Renal cortex interstitium (tissue), 11 donors: ENCODE results near the gene PSME2. TPM values are rescaled to one million over a fixed set of nuclear protein-coding genes. Genes with fewer than 3 reads are reported as not detected.

Experiments used
- DNase-seq, 11 donors: peaks; one replicate each; pipeline ENCODE4 v3.0.0-alpha.2; 2013; ENCODE audit warnings: low read depth in 9 of 11, low spot score in 4 of 11; ENCODE audit errors: extremely low read depth in 1 of 11
- polyA plus RNA-seq, 3 donors: library from polyadenylated mRNA; unstranded; fragments of 120-200 nt; gene quantifications; one replicate each; pipeline ENCODE4 v1.2.1, GENCODE V29; 2013; ENCODE audit not compliant: insufficient read length in 3 of 3

The PSME2 gene
- polyA plus RNA-seq, 3 donors: 150 to 170 (median 152) TPM

DNA sequence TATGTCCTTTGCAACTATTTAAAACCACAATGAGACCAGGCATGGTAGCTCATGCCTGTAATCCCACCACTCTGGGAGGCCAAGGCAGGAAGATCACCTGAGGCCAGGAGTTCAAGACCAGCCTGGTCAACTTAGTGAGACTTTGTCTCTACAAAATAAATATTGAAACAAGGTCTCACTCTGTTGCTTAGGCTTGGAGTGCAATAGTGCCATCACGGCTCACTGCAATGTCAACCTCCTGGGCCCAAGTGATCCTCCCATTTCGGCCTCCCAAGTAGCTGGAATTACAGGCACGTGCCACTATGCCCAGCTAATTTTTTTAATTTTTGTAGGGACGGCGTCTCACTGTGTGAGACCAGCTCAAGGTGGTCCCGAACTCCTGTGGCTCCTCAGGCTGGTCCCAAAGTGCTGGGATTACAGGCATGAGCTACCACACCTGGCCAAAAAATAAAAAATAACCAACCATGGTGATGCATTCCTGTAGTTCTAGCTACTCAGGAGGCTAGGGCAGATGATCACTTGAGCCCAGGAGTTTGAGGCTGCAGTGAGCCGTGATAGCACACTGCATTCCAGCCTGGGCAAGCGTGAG, 16.9 kb downstream of the PSME2 start:
- no peak for DNase-seq

- DNase-seq: no peak
These were observed 18.7 kb downstream of the PSME2 start for GRCh38 chr14:24127673-24128072.

DNA sequence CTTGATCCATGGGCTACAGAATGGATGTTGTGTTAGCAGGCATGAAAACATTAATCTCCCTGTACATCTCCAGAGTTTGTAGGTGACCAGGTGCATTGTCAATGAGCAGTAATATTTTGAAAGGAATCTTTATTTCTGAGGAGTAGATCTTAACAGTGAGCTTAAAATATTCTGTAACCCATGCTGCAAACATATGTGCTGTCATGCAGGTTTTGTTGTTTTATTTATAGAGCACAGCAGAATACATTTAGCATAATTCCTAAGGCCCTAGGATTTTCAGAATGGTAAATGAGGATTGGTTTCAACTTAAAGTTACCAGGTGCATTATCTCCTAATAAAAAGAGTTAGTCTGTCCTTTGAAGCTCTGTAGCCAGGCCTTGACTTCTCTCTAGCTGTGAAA, 19.5 kb downstream of the PSME2 start:
- no peak for DNase-seq

- DNase-seq: no peak
These were observed 22.7 kb downstream of the PSME2 start for GRCh38 chr14:24123424-24124417.

GRCh38 chr14:24122898-24123297, 23.5 kb downstream of the PSME2 start:
- no peak for DNase-seq

- no peak for DNase-seq
These were observed 24.0 kb downstream of the PSME2 start for GRCh38 chr14:24122416-24122815.

DNA sequence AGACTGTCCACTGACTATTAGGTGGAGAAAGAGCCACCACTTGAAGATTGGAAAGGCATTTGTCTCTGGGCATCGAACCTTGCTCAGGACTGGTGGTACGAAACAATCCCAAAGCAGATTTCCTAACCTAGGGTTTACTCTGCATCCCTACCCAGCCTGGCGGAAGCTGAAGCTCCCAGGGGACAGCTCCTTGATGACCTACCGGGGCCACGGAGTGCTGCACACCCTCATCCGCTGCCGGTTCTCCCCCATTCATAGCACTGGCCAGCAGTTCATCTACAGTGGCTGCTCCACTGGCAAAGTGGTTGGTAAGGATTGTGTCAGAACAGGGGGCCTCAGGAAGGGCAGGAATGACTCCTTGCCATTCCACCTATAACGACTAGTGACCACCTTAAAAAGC, 25.2 kb downstream of the PSME2 start:
- no peak for DNase-seq

GRCh38 chr14:24119691-24120090, 26.7 kb downstream of the PSME2 start:
- DNase-seq: no peak

DNA sequence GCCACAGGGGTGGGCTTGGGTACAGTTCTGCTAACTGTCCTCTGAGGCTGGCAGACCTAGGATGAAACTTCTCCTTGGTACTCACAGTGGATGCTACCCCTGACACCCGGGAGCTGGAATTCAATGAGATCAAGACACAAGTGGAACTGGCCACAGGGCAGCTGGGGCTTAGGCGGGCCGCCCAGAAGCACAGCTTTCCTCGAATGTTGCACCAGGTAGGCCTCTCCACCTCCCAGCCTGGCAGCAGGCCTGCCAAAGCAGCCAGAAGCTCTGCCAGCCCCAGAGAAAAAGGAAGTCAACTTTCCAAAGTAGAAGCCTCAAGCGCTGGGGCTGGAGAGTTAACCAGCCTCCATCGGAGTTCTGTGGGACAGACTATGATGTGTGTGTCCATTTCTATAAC, 29.2 kb downstream of the PSME2 start:
- no peak for DNase-seq

DNA sequence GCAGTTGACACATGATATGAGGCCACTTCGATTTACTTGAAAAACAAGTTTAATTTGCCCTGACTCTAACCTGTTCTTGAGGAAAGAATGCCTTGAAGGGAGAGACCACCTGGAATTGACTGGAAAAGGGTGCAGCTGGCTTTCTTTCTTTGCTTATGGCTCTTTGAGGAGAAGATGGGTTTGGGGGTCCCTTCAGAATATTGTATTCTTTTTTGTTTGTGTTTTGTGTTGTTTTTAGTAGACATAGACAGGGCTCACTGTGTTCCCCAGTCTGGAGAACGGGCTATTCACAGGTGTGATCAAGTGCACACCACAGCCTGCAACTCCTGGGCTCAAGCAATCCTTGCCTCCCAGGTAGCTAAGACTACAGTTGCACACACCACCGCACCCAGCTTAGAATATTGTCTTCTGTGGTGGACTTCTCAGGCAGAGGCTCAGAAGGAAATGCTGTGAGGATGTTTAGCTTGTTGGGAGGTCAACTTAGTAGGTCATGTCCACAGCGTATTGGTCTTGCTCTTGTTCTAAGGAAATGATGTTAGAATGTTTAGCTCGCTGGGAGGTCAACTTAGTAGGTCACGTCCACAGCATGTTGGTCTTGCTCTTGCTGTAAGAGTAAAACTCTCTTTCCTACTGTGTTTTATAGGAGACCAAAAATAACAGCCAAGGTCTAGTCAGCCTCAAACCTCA, 30.1 kb downstream of the PSME2 start:
- DNase-seq: no peak

DNA sequence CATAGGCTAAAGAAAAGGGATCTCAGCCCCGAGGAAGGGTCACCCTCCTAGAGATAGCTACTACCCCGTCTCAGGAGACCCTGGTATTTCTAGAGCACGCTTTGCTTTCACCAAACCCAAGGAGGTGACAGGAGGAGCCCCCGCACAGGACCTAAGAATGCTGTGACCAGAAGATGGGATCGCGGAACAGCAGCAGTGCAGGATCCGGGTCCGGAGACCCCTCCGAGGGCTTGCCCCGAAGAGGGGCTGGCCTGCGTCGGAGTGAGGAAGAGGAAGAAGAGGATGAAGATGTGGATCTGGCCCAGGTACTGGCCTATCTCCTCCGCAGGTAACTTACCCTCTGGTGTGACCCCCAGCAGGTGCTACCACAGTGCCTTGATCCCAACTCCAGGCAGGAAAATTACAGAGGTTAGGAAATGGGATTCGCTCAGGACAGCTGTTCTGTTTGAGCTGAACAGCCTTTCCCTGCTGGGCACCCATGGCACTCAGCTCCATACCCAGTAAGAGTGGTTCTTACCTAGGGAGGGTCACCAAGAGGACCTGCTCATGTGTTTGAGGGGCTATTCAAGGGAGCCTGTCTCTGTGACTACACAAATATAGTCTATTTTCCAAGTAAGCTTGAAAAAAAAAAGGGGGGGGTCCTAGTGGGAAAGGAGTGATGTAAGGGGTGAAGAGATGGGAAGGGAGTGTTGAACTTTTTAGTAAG, 30.8 kb downstream of the PSME2 start:
- DNase-seq: no peak

- peak; percentile 96 to 100 (median 99) for DNase-seq
These were observed 31.6 kb downstream of the PSME2 start, which contains the start of the genes DCAF11 and NRL for GRCh38 chr14:24114532-24115421. Gene DCAF11, plus strand, starts transcription at chr14:24114777. Its CDS starts 818 bp downstream, at chr14:24115595. Gene NRL, minus strand, starts transcription at chr14:24114949. Its CDS starts 32,101 bp downstream, at chr14:24082848.

- DNase-seq: peak in 9 of 11 donors; percentile 74 to 86 (median 80)
These were observed 32.4 kb downstream of the PSME2 start for GRCh38 chr14:24113801-24114531.

DNA sequence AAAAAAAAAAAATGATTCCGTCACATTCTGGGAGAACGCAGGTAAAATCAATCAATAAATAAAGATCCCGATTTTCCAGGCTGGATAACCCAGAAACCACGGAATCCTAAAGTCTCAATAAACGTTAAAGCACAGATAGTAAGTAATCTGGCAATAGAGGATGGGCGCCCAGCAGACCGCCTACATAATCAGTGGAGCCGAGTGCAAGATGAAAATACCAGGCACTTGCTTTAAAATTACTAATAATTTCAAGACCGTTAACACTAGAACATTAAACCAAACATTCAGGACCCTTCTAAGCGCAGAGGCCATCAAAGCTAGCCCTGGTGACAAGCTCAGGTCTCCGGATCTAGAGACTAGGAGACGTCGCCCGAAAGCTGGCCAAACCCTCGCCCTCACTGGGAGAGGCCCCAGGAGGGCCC, 33.0 kb downstream of the PSME2 start:
- DNase-seq: no peak

GRCh38 chr14:24110523-24110922, 35.9 kb downstream of the PSME2 start:
- DNase-seq: no peak

GRCh38 chr14:24110060-24110459, 36.4 kb downstream of the PSME2 start:
- DNase-seq: no peak

DNA sequence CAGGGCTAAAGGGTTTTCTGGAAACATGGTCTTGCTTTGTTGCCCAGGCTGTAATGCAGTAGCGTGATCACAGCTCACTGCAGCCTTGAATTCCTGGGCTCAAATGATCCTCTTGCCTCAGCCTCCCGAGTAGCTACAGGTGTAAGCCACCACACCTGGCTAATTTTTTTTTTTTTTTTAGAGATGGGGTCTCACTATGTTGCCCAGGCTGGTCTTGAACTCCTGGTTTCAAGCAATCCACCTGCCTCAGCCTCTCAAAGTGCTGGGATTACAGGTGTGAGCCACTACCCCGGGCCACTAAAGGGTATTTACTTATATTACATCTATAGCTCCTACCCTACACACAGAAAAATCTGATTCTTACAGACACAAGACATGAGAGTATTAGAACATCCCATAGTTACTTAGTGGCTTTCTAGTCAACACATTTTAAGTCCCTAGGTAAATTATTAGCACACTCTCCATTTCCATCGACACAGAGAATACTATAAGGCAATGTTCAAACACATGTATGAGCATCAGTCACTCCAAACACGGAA, 38.0 kb downstream of the PSME2 start:
- DNase-seq: no peak
